IMR-90 (cell line): ENCODE measurements around the gene FITM2. TPM values are rescaled to one million over a fixed set of nuclear protein-coding genes. Genes with fewer than 3 reads are reported as not detected.

Experiments
- ATAC-seq: fragments of 200-7000 bp; cut with Tn5 transposase; 2 replicates; pipeline ENCODE4 v1.9.1; 2020; ENCODE audit warnings: low read depth, mild to moderate bottlenecking, moderate library complexity
- BruUV-seq: library from RNA; stranded (reverse); fragments of 400-500 nt; replicated peaks from 2 replicates; lab custom pipeline; 2021; lab: Mats Ljungman, UMichigan
- CTCF ChIA-PET: fragments of 300-600 bp; formaldehyde crosslinking; extraction: SDS; loops from one replicate; lab custom pipeline; 2021; ENCODE audit warnings: antibody characterized with exemption; lab: Yijun Ruan, JAX
- POLR2A ChIA-PET: fragments of 300-600 bp; sonication (Branson Sonifier 250); formaldehyde crosslinking; loops from one replicate; lab custom pipeline; 2022; ENCODE audit warnings: antibody characterized with exemption; ENCODE audit not compliant: unreplicated experiment; lab: Charles Lee
- DNase-seq: peaks from one replicate; pipeline ENCODE4 v3.0.0; 2013
- H2AFZ ChIP-seq: replicated peaks from 2 replicates; pipeline ENCODE3; 2013; ENCODE audit warnings: low read length, mild to moderate bottlenecking; ENCODE audit not compliant: poor library complexity
- H2AK5ac ChIP-seq: 2 replicates; pipeline ENCODE4 v1.6.1; 2013; ENCODE audit warnings: low read depth, low read length, inconsistent platforms
- H2AK9ac ChIP-seq: replicated peaks from 2 replicates; pipeline ENCODE3; 2013; ENCODE audit warnings: mild to moderate bottlenecking, low read depth, low read length, moderate library complexity; ENCODE audit not compliant: poor library complexity
- H2BK120ac ChIP-seq: 2 replicates; pipeline ENCODE4 v1.6.1; 2013; ENCODE audit warnings: low read depth, low read length, inconsistent platforms
- H2BK15ac ChIP-seq: 3 replicates; pipeline ENCODE4 v1.6.1; 2013; ENCODE audit warnings: low read depth, low read length, inconsistent platforms
- H2BK20ac ChIP-seq: 2 replicates; pipeline ENCODE4 v1.6.1; 2013; ENCODE audit warnings: low read depth, mild to moderate bottlenecking, inconsistent platforms, low read length, moderate library complexity
- H2BK5ac ChIP-seq: 2 replicates; pipeline ENCODE4 v1.6.1; 2013; ENCODE audit warnings: mild to moderate bottlenecking, low read depth, low read length, inconsistent platforms; ENCODE audit not compliant: poor library complexity, severe bottlenecking
- H3K14ac ChIP-seq: replicated peaks from 2 replicates; pipeline ENCODE4 v1.6.1; 2013; ENCODE audit warnings: low read depth, low read length, inconsistent platforms
- H3K18ac ChIP-seq: 2 replicates; pipeline ENCODE4 v1.6.1; 2013; ENCODE audit warnings: low read depth, low read length, control low read depth
- H3K23ac ChIP-seq: 2 replicates; pipeline ENCODE4 v1.6.1; 2013; ENCODE audit warnings: low read depth, low read length, inconsistent platforms
- H3K27ac ChIP-seq: 2 replicates; pipeline ENCODE4 v1.5.1; 2013; ENCODE audit warnings: mild to moderate bottlenecking, control low read depth, low read length; ENCODE audit not compliant: insufficient read depth
- H3K27me3 ChIP-seq: 2 replicates; pipeline ENCODE4 v1.6.1; 2013; ENCODE audit warnings: low read length; ENCODE audit not compliant: control insufficient read depth, insufficient read depth
- H3K36me3 ChIP-seq: 2 replicates; pipeline ENCODE4 v1.6.1; 2013; ENCODE audit warnings: low read length, mixed read lengths; ENCODE audit not compliant: control insufficient read depth, insufficient read depth
- H3K4ac ChIP-seq: 2 replicates; pipeline ENCODE4 v1.6.1; 2013; ENCODE audit warnings: low read depth, low read length, inconsistent platforms
- H3K4me1 ChIP-seq: 2 replicates; pipeline ENCODE4 v1.6.1; 2013; ENCODE audit warnings: low read length, mixed read lengths; ENCODE audit not compliant: control insufficient read depth, insufficient read depth
- H3K4me2 ChIP-seq: 2 replicates; pipeline ENCODE4 v1.6.1; 2013; ENCODE audit warnings: low read depth, mild to moderate bottlenecking, control low read depth, low read length, moderate library complexity
- H3K4me3 ChIP-seq: 2 replicates; pipeline ENCODE4 v1.5.1; 2013; ENCODE audit warnings: low read depth, mild to moderate bottlenecking, control low read depth, low read length, moderate library complexity; ENCODE audit not compliant: insufficient read depth
- H3K56ac ChIP-seq: 2 replicates; pipeline ENCODE4 v1.6.1; 2013; ENCODE audit warnings: low read length, inconsistent platforms; ENCODE audit not compliant: insufficient read depth; ENCODE audit errors: extremely low read depth
- H3K79me1 ChIP-seq, 2 experiments: 2 replicates each; pipeline ENCODE4 v1.6.1; 2013; ENCODE audit warnings: low read length in 2 of 2, inconsistent platforms in 1 of 2, low read depth in 1 of 2
- H3K9ac ChIP-seq: 2 replicates; pipeline ENCODE4 v1.6.1; 2013; ENCODE audit warnings: low read depth, low read length, control low read depth
- H3K9me1 ChIP-seq: 2 replicates; pipeline ENCODE4 v1.6.1; 2013; ENCODE audit warnings: low read length, inconsistent platforms; ENCODE audit not compliant: insufficient read depth
- H3K9me3 ChIP-seq: 2 replicates; pipeline ENCODE4 v1.6.1; 2013; ENCODE audit warnings: low read length; ENCODE audit not compliant: control insufficient read depth, insufficient read depth
- H4K20me1 ChIP-seq: 2 replicates; pipeline ENCODE4 v1.6.1; 2013; ENCODE audit warnings: low read length, inconsistent platforms; ENCODE audit not compliant: insufficient read depth
- H4K5ac ChIP-seq: 2 replicates; pipeline ENCODE4 v1.6.1; 2013; ENCODE audit warnings: mild to moderate bottlenecking, low read depth, low read length, control low read depth
- H4K8ac ChIP-seq, 2 experiments: 2 replicates each; pipeline ENCODE4 v1.6.1; 2013; ENCODE audit warnings: low read depth in 2 of 2, low read length in 2 of 2, control low read depth in 1 of 2, inconsistent platforms in 1 of 2
- H4K91ac ChIP-seq: 2 replicates; pipeline ENCODE4 v1.6.1; 2013; ENCODE audit warnings: low read depth, low read length, inconsistent platforms; ENCODE audit not compliant: insufficient read depth
- BHLHE40 ChIP-seq: fragments of 150-350 bp; IDR thresholded peaks from 2 replicates; pipeline ENCODE4 v1.6.1; 2016; ENCODE audit warnings: mild to moderate bottlenecking, low read depth, low read length
- CEBPB ChIP-seq: IDR thresholded peaks from 2 replicates; pipeline ENCODE4 v1.6.1; 2012; ENCODE audit warnings: low read depth, low read length, improper control_type of control experiment
- CHD1 ChIP-seq: IDR thresholded peaks from 2 replicates; pipeline ENCODE4 v1.6.1; 2012; ENCODE audit warnings: low read depth, low read length, improper control_type of control experiment
- FOS ChIP-seq: fragments of 150-350 bp; IDR thresholded peaks from 2 replicates; pipeline ENCODE4 v1.6.1; 2016; ENCODE audit warnings: low read depth, low read length
- MAZ ChIP-seq: IDR thresholded peaks from 2 replicates; pipeline ENCODE4 v1.6.1; 2012; ENCODE audit warnings: low read depth, mild to moderate bottlenecking, low read length, improper control_type of control experiment, moderate library complexity, borderline replicate concordance
- MXI1 ChIP-seq: IDR thresholded peaks from 2 replicates; pipeline ENCODE4 v1.6.1; 2012; ENCODE audit warnings: low read depth, mild to moderate bottlenecking, low read length, moderate library complexity, borderline replicate concordance
- NFE2L2 ChIP-seq: fragments of 150-350 bp; IDR thresholded peaks from 2 replicates; pipeline ENCODE4 v1.6.1; 2016; ENCODE audit warnings: low read depth, mild to moderate bottlenecking, low read length
- POLR2A ChIP-seq: IDR thresholded peaks from 2 replicates; pipeline ENCODE4 v1.6.1; 2012; ENCODE audit warnings: mild to moderate bottlenecking, low read depth, low read length
- RAD21 ChIP-seq: IDR thresholded peaks from 2 replicates; pipeline ENCODE4 v1.6.1; 2012; ENCODE audit warnings: low read length, improper control_type of control experiment
- RCOR1 ChIP-seq: IDR thresholded peaks from 2 replicates; pipeline ENCODE4 v1.6.1; 2012; ENCODE audit warnings: mild to moderate bottlenecking, low read length, improper control_type of control experiment; ENCODE audit not compliant: insufficient replicate concordance
- RFX5 ChIP-seq: IDR thresholded peaks from 2 replicates; pipeline ENCODE4 v1.8.0; 2012; ENCODE audit warnings: low read depth, mild to moderate bottlenecking, low read length, moderate library complexity
- SMC3 ChIP-seq: fragments of 150-350 bp; IDR thresholded peaks from 2 replicates; pipeline ENCODE4 v1.6.1; 2016; ENCODE audit warnings: low read depth, mild to moderate bottlenecking, antibody characterized with exemption, low read length, moderate library complexity
- USF2 ChIP-seq: fragments of 150-350 bp; IDR thresholded peaks from 2 replicates; pipeline ENCODE4 v1.6.1; 2017; ENCODE audit warnings: mild to moderate bottlenecking, antibody characterized with exemption, low read length, low read depth
- WGBS, 2 experiments: methylation state at CpG; one replicate each; pipeline versions ENCODE4 v1.1.5 to v1.1.7; 2013; ENCODE audit warnings: missing lambda C conversion rate in 2 of 2; ENCODE audit not compliant: insufficient read length in 1 of 2; ENCODE audit errors: extremely low coverage in 2 of 2; 5-methylcytosine and 5-hydroxymethylcytosine counted together
- dilution Hi-C: fragments of 300-500 bp; cut with HindIII; formaldehyde crosslinking; loops from one replicate; pipeline ENCODE4 v1.14.3; 2018; ENCODE audit warnings: low sequenced_read_pairs; ENCODE audit not compliant: unreplicated experiment
- in situ Hi-C: fragments of 300-500 bp; cut with MboI; formaldehyde crosslinking; loops from 3 replicates; pipeline ENCODE4 v1.14.3; 2019; ENCODE audit warnings: low sequenced_read_pairs, inconsistent platforms, mixed read lengths
- intact Hi-C: fragments of 100-400 bp; cut with micrococcal nuclease; formaldehyde crosslinking; loops from 2 replicates; pipeline ENCODE4 v1.10.0; 2022
- polyA plus RNA-seq, 3 experiments: library from polyadenylated mRNA; depleted of rRNA; stranded (reverse); fragments of >200 nt; gene quantifications; 2 replicates each; pipeline ENCODE4 v1.2.3, GENCODE V29; 2012; ENCODE audit warnings: low replicate concordance in 1 of 3
- total RNA-seq: library from RNA; depleted of rRNA; stranded (reverse); fragments of >200 nt; gene quantifications from 2 replicates; pipeline ENCODE4 v1.2.3, GENCODE V29; 2012
- TF ChIP-seq, protein P1 (sequence below): conservative IDR thresholded peaks from 2 replicates; pipeline ENCODE4 v1.5.1; 2012; ENCODE audit warnings: mild to moderate bottlenecking, low read depth, low read length, improper control_type of control experiment
- TF ChIP-seq, protein P2 (sequence below): fragments of 150-350 bp; IDR thresholded peaks from 2 replicates; pipeline ENCODE4 v1.6.1; 2016; ENCODE audit warnings: low read depth, mild to moderate bottlenecking, low read length, moderate library complexity, borderline replicate concordance

FITM2 gene
- total and polyA plus RNA-seq, 2 of the 4 experiments (the other 2 are of a cell fraction): 3.4 to 6.5 TPM

DNA sequence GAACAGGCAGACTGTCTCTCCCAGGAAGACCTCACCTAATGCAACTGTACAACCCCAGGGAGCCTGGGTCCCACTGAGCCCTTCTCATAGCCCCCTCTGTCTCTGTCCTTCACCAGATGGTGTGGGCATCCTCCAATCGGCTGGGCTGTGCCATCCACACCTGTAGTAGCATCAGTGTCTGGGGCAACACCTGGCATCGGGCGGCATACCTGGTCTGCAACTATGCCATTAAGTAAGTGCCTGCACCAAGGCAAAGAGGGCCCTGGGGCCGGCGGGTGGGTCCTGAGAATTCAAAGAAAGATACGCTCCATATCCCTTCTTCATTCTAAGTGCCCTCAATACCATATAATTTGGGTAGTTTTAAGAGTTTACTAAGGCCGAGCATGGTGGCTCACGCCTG, 34.1 kb upstream of the FITM2 start:
- no peak overlapping the region for H2BK120ac ChIP-seq
- no peak overlapping the region for H3K4me2 ChIP-seq
- H3K79me1 ChIP-seq: no peaks in the 10 kb centered on the region
- no peaks in the 10 kb centered on the region for H3K9me1 ChIP-seq
- no peak overlapping the region for H4K91ac ChIP-seq
- H3K23ac ChIP-seq: no peak overlapping the region
- no peak overlapping the region for H4K5ac ChIP-seq
- H2AK9ac ChIP-seq: no peak overlapping the region
- no peak overlapping the region for H2BK20ac ChIP-seq
- H3K27ac ChIP-seq: no peak overlapping the region
- no peak overlapping the region for H3K56ac ChIP-seq
- POLR2A ChIA-PET: interaction anchor here (0.6 kb wide), 1 partner anchor 623 kb away, joined by 3 read pairs; no protein-coding TSS in a partner anchor
- H3K36me3 ChIP-seq: no peaks in the 10 kb centered on the region
- H3K4me1 ChIP-seq: no peaks in the 10 kb centered on the region
- WGBS, 2 experiments: no CpG with 5 or more reads among the region's 8 CpGs
- no peak overlapping the region for H3K14ac ChIP-seq
- no peaks in the 10 kb centered on the region for H3K9me3 ChIP-seq
- ATAC-seq: no peak
- CTCF ChIA-PET: no interaction called here
- no peak overlapping the region for H2AK5ac ChIP-seq
- H3K4me3 ChIP-seq: no peak overlapping the region
- peaks cover 13% of the 10 kb centered on the region; the same call in 1 of the 2 replicates for H3K27me3 ChIP-seq
- H3K9ac ChIP-seq: no peak overlapping the region
- no peak overlapping the region for H3K4ac ChIP-seq
- dilution Hi-C loops: no loop called here
- no TSS peak for BruUV-seq
- no peak overlapping the region for H2BK5ac ChIP-seq
- no peaks in the 10 kb centered on the region for H4K20me1 ChIP-seq
- TF ChIP-seq FOS (no peak), MXI1 (no peak), RAD21 (no peak), SMC3 (no peak), USF2 (no peak), RFX5 (no peak), BHLHE40 (no peak), NFE2L2 (no peak), POLR2A (no peak), MAZ (no peak), CEBPB (no peak), RCOR1 (no peak), CHD1 (no peak)
- TF ChIP-seq, protein P1, sequence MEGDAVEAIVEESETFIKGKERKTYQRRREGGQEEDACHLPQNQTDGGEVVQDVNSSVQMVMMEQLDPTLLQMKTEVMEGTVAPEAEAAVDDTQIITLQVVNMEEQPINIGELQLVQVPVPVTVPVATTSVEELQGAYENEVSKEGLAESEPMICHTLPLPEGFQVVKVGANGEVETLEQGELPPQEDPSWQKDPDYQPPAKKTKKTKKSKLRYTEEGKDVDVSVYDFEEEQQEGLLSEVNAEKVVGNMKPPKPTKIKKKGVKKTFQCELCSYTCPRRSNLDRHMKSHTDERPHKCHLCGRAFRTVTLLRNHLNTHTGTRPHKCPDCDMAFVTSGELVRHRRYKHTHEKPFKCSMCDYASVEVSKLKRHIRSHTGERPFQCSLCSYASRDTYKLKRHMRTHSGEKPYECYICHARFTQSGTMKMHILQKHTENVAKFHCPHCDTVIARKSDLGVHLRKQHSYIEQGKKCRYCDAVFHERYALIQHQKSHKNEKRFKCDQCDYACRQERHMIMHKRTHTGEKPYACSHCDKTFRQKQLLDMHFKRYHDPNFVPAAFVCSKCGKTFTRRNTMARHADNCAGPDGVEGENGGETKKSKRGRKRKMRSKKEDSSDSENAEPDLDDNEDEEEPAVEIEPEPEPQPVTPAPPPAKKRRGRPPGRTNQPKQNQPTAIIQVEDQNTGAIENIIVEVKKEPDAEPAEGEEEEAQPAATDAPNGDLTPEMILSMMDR: no peak
- TF ChIP-seq, protein P2, sequence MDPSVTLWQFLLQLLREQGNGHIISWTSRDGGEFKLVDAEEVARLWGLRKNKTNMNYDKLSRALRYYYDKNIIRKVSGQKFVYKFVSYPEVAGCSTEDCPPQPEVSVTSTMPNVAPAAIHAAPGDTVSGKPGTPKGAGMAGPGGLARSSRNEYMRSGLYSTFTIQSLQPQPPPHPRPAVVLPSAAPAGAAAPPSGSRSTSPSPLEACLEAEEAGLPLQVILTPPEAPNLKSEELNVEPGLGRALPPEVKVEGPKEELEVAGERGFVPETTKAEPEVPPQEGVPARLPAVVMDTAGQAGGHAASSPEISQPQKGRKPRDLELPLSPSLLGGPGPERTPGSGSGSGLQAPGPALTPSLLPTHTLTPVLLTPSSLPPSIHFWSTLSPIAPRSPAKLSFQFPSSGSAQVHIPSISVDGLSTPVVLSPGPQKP: no peak
- no peak overlapping the region for H2BK15ac ChIP-seq
- no peak overlapping the region for H4K8ac ChIP-seq
- no peak for DNase-seq
- in situ Hi-C loops: no loop called here
- intact Hi-C loops: no loop called here
- no peak overlapping the region for H2AFZ ChIP-seq
- no peak overlapping the region for H3K18ac ChIP-seq
